OCI-LY1 (cell line): ENCODE data around the gene NF2.

Experiments used
- H2AFZ ChIP-seq: fragments of 200-600 bp; sonication (generic), shearing (Covaris generic); 2 replicates; pipeline ENCODE4 v1.6.0; 2014; ENCODE audit warnings: antibody characterized with exemption, mild to moderate bottlenecking, low read length
- H3F3A ChIP-seq: fragments of 200-600 bp; sonication (generic), shearing (Covaris generic); 2 replicates; pipeline ENCODE4 v1.6.0; 2014; ENCODE audit warnings: mild to moderate bottlenecking, antibody characterized with exemption, low read length, moderate library complexity; ENCODE audit not compliant: insufficient read depth
- H3K27ac ChIP-seq: fragments of 200-600 bp; sonication (generic); 2 replicates; pipeline ENCODE4 v1.5.1; 2014; ENCODE audit warnings: low read length, mixed run types, mild to moderate bottlenecking, low read depth; ENCODE audit not compliant: poor library complexity, severe bottlenecking
- H3K27me3 ChIP-seq: fragments of 200-600 bp; sonication (generic); 2 replicates; pipeline ENCODE4 v1.6.0; 2014; ENCODE audit warnings: antibody characterized with exemption, mild to moderate bottlenecking, low read length, moderate library complexity; ENCODE audit not compliant: insufficient read depth
- H3K36me3 ChIP-seq: fragments of 200-600 bp; sonication (generic); 2 replicates; pipeline ENCODE4 v1.6.1; 2014; ENCODE audit warnings: mild to moderate bottlenecking, antibody characterized with exemption, low read length, moderate library complexity, mixed read lengths; ENCODE audit not compliant: insufficient read depth
- H3K4me1 ChIP-seq: fragments of 200-600 bp; sonication (generic); 2 replicates; pipeline ENCODE4 v1.5.1; 2014; ENCODE audit warnings: mild to moderate bottlenecking, low read length, moderate library complexity; ENCODE audit not compliant: insufficient read depth, severe bottlenecking
- H3K4me2 ChIP-seq: fragments of 200-600 bp; sonication (generic), shearing (Covaris generic); 2 replicates; pipeline ENCODE4 v1.6.1; 2014; ENCODE audit warnings: low read length
- H3K4me3 ChIP-seq: fragments of 200-600 bp; sonication (generic); 2 replicates; pipeline ENCODE4 v1.5.1; 2014; ENCODE audit warnings: low read length, low read depth, mild to moderate bottlenecking, mixed read lengths; ENCODE audit not compliant: poor library complexity, severe bottlenecking
- H3K79me2 ChIP-seq: fragments of 200-600 bp; shearing (Covaris generic); 2 replicates; pipeline ENCODE4 v1.6.1; 2016; ENCODE audit warnings: mixed run types, low read length, mixed read lengths; ENCODE audit not compliant: insufficient read depth
- H3K9ac ChIP-seq: fragments of 200-600 bp; sonication (generic), shearing (Covaris generic); 2 replicates; pipeline ENCODE4 v1.6.1; 2014; ENCODE audit warnings: mild to moderate bottlenecking, low read length, mixed read lengths
- H3K9me2 ChIP-seq: fragments of 200-600 bp; sonication (generic), shearing (Covaris generic); 2 replicates; pipeline ENCODE4 v1.6.1; 2014; ENCODE audit warnings: low read depth, mild to moderate bottlenecking, low read length, mixed read lengths
- H3K9me3 ChIP-seq: fragments of 200-600 bp; shearing (Covaris generic); 2 replicates; pipeline ENCODE4 v1.6.1; 2014; ENCODE audit warnings: low read length, mixed read lengths
- H4K20me1 ChIP-seq: fragments of 200-600 bp; sonication (generic), shearing (Covaris generic); 2 replicates; pipeline ENCODE4 v1.6.0; 2016; ENCODE audit warnings: mild to moderate bottlenecking, low read length; ENCODE audit not compliant: insufficient read depth
- EZH2 ChIP-seq: fragments of 200-600 bp; sonication (generic), shearing (Covaris generic); IDR thresholded peaks from 2 replicates; pipeline ENCODE4 v1.8.0; 2017; ENCODE audit warnings: borderline replicate concordance, mixed run types, mild to moderate bottlenecking, antibody characterized with exemption, low read length, moderate library complexity, mixed read lengths
- TF ChIP-seq, protein P1 (sequence below): fragments of 200-600 bp; sonication (generic), shearing (Covaris generic); IDR thresholded peaks from 2 replicates; pipeline ENCODE4 v1.5.1; 2017; ENCODE audit warnings: mild to moderate bottlenecking, antibody characterized with exemption, low read length, moderate library complexity, mixed read lengths

NF2 gene

DNA sequence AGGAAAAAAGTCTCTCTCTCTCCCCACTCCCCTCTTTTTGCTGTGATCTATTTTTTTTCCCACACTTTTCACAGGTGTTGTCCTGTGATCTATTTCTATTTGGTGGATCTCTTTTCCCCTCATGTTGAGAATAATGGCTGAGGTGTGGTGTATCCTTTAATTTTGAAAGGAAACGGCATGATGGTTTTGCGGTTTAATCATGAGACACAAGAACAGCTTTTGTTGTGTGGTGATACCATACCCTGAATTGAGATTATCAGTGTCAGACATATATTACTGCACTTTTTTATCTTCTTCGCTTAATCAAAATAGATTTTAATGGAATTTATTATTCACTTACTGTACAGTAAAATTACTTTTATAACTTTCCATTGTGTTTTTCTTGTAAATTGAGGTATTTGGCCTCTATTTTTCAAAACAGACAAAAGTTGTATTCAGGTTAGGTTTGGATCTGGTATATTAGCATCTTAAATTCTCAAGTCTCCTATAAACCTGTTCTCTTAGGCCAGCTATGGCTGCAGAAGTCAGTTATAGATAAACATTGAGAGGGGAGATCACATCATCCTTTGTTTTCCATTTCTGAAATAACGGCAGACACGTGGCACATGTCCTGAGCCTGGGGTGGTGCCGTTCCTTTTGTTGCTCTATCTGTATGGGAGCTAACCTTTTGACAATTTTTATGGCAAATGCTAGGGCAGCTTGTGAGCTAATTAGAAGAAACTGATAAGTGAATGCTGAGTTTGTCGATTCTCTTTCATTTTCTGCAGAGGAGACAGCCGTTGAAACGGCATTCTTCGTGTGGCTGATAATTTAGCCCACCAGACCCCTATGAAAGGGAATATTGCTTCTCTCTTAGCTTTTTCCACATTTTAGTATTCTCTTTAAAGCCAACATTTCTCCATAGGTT, 25.8 kb downstream of the NF2 start:
- no peaks in the 10 kb centered on the region for H3F3A ChIP-seq
- H3K9me2 ChIP-seq, result no peaks in the 10 kb centered on the region
- TF ChIP-seq, protein P1, sequence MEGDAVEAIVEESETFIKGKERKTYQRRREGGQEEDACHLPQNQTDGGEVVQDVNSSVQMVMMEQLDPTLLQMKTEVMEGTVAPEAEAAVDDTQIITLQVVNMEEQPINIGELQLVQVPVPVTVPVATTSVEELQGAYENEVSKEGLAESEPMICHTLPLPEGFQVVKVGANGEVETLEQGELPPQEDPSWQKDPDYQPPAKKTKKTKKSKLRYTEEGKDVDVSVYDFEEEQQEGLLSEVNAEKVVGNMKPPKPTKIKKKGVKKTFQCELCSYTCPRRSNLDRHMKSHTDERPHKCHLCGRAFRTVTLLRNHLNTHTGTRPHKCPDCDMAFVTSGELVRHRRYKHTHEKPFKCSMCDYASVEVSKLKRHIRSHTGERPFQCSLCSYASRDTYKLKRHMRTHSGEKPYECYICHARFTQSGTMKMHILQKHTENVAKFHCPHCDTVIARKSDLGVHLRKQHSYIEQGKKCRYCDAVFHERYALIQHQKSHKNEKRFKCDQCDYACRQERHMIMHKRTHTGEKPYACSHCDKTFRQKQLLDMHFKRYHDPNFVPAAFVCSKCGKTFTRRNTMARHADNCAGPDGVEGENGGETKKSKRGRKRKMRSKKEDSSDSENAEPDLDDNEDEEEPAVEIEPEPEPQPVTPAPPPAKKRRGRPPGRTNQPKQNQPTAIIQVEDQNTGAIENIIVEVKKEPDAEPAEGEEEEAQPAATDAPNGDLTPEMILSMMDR, result no peak
- TF ChIP-seq EZH2, result no peak
- no peak overlapping the region for H3K4me3 ChIP-seq
- peaks cover 4% of the 10 kb centered on the region; the same call in 1 of the 2 replicates for H3K36me3 ChIP-seq
- H4K20me1 ChIP-seq, result 0 out of 2 replicates have a peak, but pooled peaks cover 4% of the 10 kb centered on the region
- H3K9ac ChIP-seq, result no peak overlapping the region
- peaks cover 44% of the 10 kb centered on the region for H3K79me2 ChIP-seq
- no peak overlapping the region for H3K27ac ChIP-seq
- H2AFZ ChIP-seq, result no peak overlapping the region
- peaks cover 7% of the 10 kb centered on the region for H3K4me1 ChIP-seq
- no peak overlapping the region for H3K4me2 ChIP-seq
- no peaks in the 10 kb centered on the region for H3K27me3 ChIP-seq
- no peaks in the 10 kb centered on the region for H3K9me3 ChIP-seq

DNA sequence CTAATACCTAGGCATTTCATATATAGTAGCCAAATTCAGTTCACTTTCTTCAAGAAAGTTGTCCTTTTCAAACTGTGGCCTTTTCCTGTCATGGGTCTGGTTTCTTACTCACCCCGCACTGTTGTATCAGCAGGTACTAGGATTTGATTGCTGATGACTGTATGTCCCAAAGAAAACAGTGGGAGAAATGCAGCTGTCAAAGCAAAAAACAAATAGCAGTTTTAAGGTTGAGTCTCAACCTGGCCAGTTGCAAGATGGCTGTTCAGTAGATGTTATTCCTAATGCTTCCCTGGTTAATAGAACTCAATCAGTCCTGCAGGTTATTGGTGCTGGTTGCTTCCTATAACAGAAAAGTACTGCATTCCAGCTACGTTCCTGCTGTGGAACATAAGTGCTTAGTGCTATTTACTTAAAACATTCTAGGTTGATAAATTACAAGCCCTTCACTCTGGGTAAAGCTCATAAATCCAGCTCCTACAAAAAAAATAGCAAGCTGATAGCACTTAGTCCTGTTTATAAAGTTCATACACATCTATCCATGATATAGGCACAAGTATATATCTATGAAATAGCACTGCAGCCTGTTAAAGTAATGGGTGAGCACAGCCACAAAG, 26.6 kb downstream of the NF2 start:
- H4K20me1 ChIP-seq, result 0 out of 2 replicates have a peak, but pooled peaks cover 4% of the 10 kb centered on the region
- H3K79me2 ChIP-seq, result peaks cover 44% of the 10 kb centered on the region
- no peaks in the 10 kb centered on the region for H3K27me3 ChIP-seq
- no peaks in the 10 kb centered on the region for H3K9me2 ChIP-seq
- H3K4me3 ChIP-seq, result no peak overlapping the region
- no peak overlapping the region for H3K4me2 ChIP-seq
- TF ChIP-seq, protein P1, result no peak
- no peak for TF ChIP-seq EZH2
- no peaks in the 10 kb centered on the region for H3F3A ChIP-seq
- H3K9me3 ChIP-seq, result no peaks in the 10 kb centered on the region
- no peak overlapping the region for H3K9ac ChIP-seq
- no peak overlapping the region for H2AFZ ChIP-seq
- peaks cover 7% of the 10 kb centered on the region for H3K4me1 ChIP-seq
- no peak overlapping the region for H3K27ac ChIP-seq
- peaks cover 4% of the 10 kb centered on the region; the same call in 1 of the 2 replicates for H3K36me3 ChIP-seq

DNA sequence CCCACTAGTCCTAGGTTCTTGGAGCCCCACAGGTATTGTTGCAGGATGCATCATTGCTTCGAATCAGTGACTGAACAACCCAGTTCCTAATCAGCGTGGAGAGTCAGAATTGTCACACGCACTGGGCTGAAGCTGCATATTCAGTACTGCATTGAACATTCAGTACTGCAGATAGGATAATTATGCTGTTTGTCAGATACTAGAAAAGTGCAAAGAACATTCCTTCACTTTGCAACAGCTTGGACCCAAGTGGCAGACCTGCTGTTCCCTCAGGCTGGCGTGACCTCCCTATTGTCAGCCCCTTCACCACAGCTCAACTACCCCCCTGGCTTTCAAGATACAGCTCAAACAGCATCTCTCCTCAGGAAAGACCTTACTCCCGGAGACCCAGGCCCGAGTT, 27.6 kb downstream of the NF2 start:
- Histone ChIP-seq H3K79me2 (peaks cover 40% of the 10 kb centered on the region), H3K4me3 (no peak overlapping the region), H3F3A (no peaks in the 10 kb centered on the region), H3K36me3 (peaks cover 4% of the 10 kb centered on the region; the same call in 1 of the 2 replicates), H3K27ac (no peak overlapping the region), H3K9me2 (no peaks in the 10 kb centered on the region), H3K4me1 (peaks cover 7% of the 10 kb centered on the region), H2AFZ (no peak overlapping the region), H3K4me2 (no peak overlapping the region), H3K27me3 (no peaks in the 10 kb centered on the region), H3K9ac (no peak overlapping the region), H3K9me3 (no peaks in the 10 kb centered on the region), H4K20me1 (0 out of 2 replicates have a peak, but pooled peaks cover 4% of the 10 kb centered on the region)
- TF ChIP-seq, protein P1, result no peak
- TF ChIP-seq EZH2, result no peak
